IPS-18a (cell line): ENCODE data around the gene NT5C2.

ENCODE experiments used
- H3K27ac ChIP-seq: one replicate; pipeline ENCODE4 v1.5.1; 2013; ENCODE audit warnings: low read length
- H3K27me3 ChIP-seq: one replicate; pipeline ENCODE4 v1.6.1; 2013; ENCODE audit warnings: mild to moderate bottlenecking, low read length; ENCODE audit not compliant: control insufficient read depth, insufficient read depth
- H3K36me3 ChIP-seq: one replicate; pipeline ENCODE4 v1.6.1; 2013; ENCODE audit warnings: low read depth, low read length; ENCODE audit not compliant: control insufficient read depth
- H3K4me1 ChIP-seq: one replicate; pipeline ENCODE4 v1.6.1; 2013; ENCODE audit warnings: low read depth, low read length; ENCODE audit not compliant: control insufficient read depth
- H3K4me3 ChIP-seq: one replicate; pipeline ENCODE4 v1.5.1; 2013; ENCODE audit warnings: low read length
- H3K9ac ChIP-seq: one replicate; pipeline ENCODE4 v1.6.1; 2013; ENCODE audit warnings: mild to moderate bottlenecking, low read length, moderate library complexity
- H3K9me3 ChIP-seq: one replicate; pipeline ENCODE4 v1.6.1; 2013; ENCODE audit warnings: low read depth, low read length; ENCODE audit not compliant: control insufficient read depth

NT5C2 gene

GRCh38 chr10:103111918-103112877 lies 80.9 kb downstream of the NT5C2 start:
- Histone ChIP-seq H3K4me3 (no peak overlapping the region), H3K36me3 (no peaks in the 10 kb centered on the region), H3K9me3 (no peaks in the 10 kb centered on the region), H3K27ac (no peak overlapping the region), H3K4me1 (peaks cover 6% of the 10 kb centered on the region), H3K9ac (no peak overlapping the region), H3K27me3 (no peaks in the 10 kb centered on the region)

DNA sequence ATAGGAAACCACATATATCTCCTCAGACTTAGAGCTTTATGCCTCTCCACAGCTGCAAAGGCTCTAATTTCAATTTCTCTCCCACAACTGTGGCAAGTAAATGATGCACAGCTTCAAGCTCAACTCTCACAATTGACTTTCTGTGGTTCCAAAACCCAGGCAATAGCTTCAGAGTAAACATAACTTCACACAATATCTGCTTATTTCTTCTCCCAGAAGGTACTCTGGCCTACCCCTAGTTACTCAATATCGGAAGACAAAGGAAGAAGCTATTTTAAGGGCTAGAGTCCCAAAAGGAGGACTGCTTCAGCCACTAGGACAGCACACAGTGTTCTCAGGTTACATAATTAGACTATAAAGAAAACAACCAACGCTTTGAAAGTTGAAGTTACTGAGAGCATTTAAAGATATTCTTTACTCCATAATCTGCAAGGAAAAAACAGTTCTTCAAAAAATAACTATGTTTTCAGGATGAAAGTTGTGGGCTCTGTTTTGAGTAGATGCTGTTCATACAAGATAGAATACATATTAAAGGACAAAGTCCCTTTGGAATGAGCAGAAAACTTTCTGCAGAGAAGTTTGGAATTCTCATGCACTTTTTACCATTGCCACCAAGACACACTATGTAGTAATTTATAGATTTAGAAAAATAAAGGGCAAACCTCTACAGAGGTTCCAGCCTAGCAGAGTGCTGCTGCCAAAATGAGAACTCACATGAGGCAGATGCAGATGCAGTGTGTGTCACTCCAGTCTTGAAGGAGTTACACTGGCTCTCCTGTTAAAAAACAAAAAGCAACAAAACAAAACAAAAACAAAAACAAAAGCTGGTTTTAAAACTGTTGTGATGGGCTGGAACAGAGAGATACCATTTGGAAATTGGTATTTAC lies 81.8 kb downstream of the NT5C2 start:
- Histone ChIP-seq H3K27me3 (no peaks in the 10 kb centered on the region), H3K9me3 (no peaks in the 10 kb centered on the region), H3K4me3 (no peak overlapping the region), H3K36me3 (no peaks in the 10 kb centered on the region), H3K4me1 (peaks cover 6% of the 10 kb centered on the region), H3K27ac (no peak overlapping the region), H3K9ac (no peak overlapping the region)

GRCh38 chr10:103110407-103110806 lies 82.7 kb downstream of the NT5C2 start:
- Histone ChIP-seq H3K9me3 (no peaks in the 10 kb centered on the region), H3K27ac (no peak overlapping the region), H3K4me1 (peaks cover 6% of the 10 kb centered on the region), H3K4me3 (no peak overlapping the region), H3K27me3 (no peaks in the 10 kb centered on the region), H3K9ac (no peak overlapping the region), H3K36me3 (no peaks in the 10 kb centered on the region)

DNA sequence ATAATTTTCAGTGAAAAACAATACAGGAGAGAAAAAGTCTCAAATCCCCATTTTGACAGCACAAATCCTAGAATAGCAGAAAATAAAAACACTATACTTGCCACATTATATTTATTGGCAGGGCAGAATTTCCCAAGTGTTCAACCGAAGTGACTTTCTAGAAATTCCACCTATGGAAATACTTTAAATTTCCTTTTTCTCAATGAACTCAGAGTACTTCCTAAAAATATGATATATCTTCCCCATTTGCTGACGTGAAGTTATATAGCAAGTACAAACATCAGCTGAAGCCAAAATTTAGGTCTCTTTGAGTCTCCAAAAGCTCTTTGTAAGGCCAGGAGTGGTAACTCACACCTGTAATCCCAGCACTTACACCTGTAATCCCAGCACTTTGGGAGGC lies 83.3 kb downstream of the NT5C2 start:
- no peak overlapping the region for H3K4me3 ChIP-seq
- H3K4me1 ChIP-seq = peaks cover 6% of the 10 kb centered on the region
- H3K27me3 ChIP-seq = no peaks in the 10 kb centered on the region
- H3K9me3 ChIP-seq = no peaks in the 10 kb centered on the region
- no peaks in the 10 kb centered on the region for H3K36me3 ChIP-seq
- no peak overlapping the region for H3K9ac ChIP-seq
- no peak overlapping the region for H3K27ac ChIP-seq

DNA sequence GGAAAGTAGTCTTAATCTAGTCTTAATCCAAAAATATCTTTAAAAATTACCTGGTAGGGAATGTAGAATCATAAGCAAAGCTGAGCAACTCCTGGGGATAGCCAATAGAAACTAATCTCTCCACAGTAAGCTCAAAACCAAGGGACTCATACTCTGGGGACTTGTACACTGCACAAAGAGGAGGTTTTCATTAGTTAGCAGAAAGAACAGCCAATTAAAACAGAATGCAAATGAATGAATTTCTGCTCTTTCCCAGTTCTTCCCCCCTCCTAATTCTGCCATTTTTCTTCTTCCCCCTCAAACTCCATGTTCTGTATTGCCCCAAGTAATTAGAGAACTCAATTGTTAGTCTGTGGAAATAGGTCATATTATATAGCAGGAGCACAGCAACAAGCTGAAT lies 86.5 kb downstream of the NT5C2 start:
- Histone ChIP-seq H3K4me1 (peaks cover 6% of the 10 kb centered on the region), H3K4me3 (no peak overlapping the region), H3K36me3 (peaks cover 4% of the 10 kb centered on the region), H3K27ac (no peak overlapping the region), H3K9ac (no peak overlapping the region), H3K27me3 (no peaks in the 10 kb centered on the region), H3K9me3 (no peaks in the 10 kb centered on the region)

GRCh38 chr10:103105462-103105861 lies 87.6 kb downstream of the NT5C2 start:
- no peak overlapping the region for H3K4me3 ChIP-seq
- no peaks in the 10 kb centered on the region for H3K27me3 ChIP-seq
- no peak overlapping the region for H3K27ac ChIP-seq
- H3K4me1 ChIP-seq = no peaks in the 10 kb centered on the region
- H3K36me3 ChIP-seq = peaks cover 6% of the 10 kb centered on the region
- H3K9ac ChIP-seq = no peak overlapping the region
- no peaks in the 10 kb centered on the region for H3K9me3 ChIP-seq

DNA sequence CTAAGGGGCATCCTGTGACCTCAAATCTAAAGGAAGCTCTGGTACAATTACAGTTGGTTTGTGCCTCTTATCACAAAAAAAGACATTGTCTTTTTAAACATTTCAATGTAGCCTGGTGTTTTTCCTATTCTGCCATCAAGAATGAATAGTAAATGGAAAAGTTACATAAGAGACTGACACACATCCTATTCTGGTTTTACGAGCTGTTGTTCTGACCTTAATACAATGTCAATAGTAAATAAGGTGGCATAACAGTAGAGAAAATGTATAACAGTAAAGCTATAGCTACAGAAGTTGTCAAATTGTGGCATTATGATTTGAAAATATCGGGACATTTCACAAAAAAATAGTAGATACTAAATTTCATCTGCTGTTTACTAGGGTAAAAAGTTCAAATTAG lies 88.4 kb downstream of the NT5C2 start:
- H3K4me1 ChIP-seq = no peaks in the 10 kb centered on the region
- H3K27ac ChIP-seq = no peak overlapping the region
- H3K36me3 ChIP-seq = peaks cover 13% of the 10 kb centered on the region
- H3K9ac ChIP-seq = no peak overlapping the region
- no peaks in the 10 kb centered on the region for H3K27me3 ChIP-seq
- H3K9me3 ChIP-seq = no peaks in the 10 kb centered on the region
- H3K4me3 ChIP-seq = no peak overlapping the region

DNA sequence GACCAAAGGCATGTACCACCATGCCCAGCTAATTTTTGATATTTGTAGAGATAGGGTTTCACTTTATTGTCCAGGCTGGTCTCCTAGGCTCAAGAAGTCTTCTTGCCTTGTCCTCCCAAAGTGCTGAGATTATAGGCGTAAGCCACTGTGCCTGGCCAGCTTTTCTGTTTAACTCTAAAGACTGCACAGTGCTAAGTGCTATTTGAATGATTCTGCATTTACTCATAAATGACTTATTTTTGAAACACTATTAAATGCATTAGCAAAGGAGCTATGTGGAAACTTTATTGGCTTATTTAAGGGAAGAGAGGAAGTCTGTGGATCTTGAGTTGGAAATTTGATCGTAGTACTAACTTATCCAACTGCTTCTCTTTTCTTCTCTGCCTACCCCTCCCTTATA lies 89.1 kb downstream of the NT5C2 start:
- Histone ChIP-seq H3K27ac (no peak overlapping the region), H3K27me3 (no peaks in the 10 kb centered on the region), H3K4me1 (no peaks in the 10 kb centered on the region), H3K4me3 (no peak overlapping the region), H3K36me3 (peaks cover 16% of the 10 kb centered on the region), H3K9me3 (no peaks in the 10 kb centered on the region), H3K9ac (no peak overlapping the region)

DNA sequence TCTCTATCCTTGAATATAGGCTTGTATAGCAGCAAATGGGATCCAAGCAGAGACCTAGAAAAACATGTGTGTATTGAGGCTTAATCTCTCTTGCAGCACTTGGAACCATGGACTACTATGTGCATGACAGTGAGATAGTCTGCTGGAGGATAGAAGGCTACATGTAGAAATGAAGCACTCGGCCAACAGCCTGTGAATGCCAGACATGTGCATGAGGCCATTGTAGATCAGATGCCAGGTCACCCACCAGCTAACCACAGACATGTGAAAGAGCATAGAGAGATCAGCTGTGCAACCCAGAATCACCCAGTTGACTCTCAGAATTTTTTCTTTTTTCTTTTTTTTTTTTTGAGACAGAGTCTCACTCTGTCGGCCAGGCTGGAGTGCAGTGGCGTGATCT lies 90.9 kb downstream of the NT5C2 start:
- no peak overlapping the region for H3K9ac ChIP-seq
- no peaks in the 10 kb centered on the region for H3K9me3 ChIP-seq
- H3K27me3 ChIP-seq = no peaks in the 10 kb centered on the region
- peaks cover 31% of the 10 kb centered on the region for H3K36me3 ChIP-seq
- H3K4me1 ChIP-seq = no peaks in the 10 kb centered on the region
- no peak overlapping the region for H3K27ac ChIP-seq
- no peak overlapping the region for H3K4me3 ChIP-seq

- no peak overlapping the region for H3K27ac ChIP-seq
- no peaks in the 10 kb centered on the region for H3K27me3 ChIP-seq
- peaks cover 41% of the 10 kb centered on the region for H3K36me3 ChIP-seq
- no peak overlapping the region for H3K4me3 ChIP-seq
- no peak overlapping the region for H3K9ac ChIP-seq
- no peaks in the 10 kb centered on the region for H3K4me1 ChIP-seq
- no peaks in the 10 kb centered on the region for H3K9me3 ChIP-seq
These were observed 92.5 kb downstream of the NT5C2 start for GRCh38 chr10:103100620-103101019.

DNA sequence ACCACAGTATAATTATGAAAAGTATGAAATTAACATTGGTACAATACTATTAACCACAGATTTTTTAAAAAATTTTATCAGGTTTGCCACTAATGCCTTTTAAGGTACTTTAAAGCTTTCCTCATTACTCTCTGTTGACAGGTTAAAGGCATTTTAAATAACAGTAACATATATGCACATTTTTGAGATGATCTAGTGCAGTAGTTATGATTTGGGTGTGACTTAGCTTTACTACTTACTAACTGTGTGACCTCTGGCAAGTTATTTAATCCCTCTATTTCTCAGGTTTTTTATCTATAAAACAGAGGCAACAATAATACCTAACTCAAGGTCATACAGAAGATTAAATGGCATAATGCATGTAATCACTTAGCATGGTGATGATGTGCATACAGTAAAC lies 94.8 kb downstream of the NT5C2 start:
- no peaks in the 10 kb centered on the region for H3K27me3 ChIP-seq
- H3K27ac ChIP-seq = no peak overlapping the region
- H3K4me1 ChIP-seq = no peaks in the 10 kb centered on the region
- H3K9me3 ChIP-seq = no peaks in the 10 kb centered on the region
- H3K4me3 ChIP-seq = no peak overlapping the region
- H3K9ac ChIP-seq = no peak overlapping the region
- peaks cover 50% of the 10 kb centered on the region for H3K36me3 ChIP-seq
